ENCODE data around the gene SAXO1. TPM values are rescaled to one million over a fixed set of nuclear protein-coding genes. Genes with fewer than 3 reads are reported as not detected.

SAXO1 gene
- total RNA-seq, 1 donor, result 0.18 TPM

GRCh38 chr9:18890372-18890771 lies 142.6 kb downstream of the SAXO1 start:
- H3K4me3 ChIP-seq (ENCODE audit: low read depth, low read length), result no peak overlapping the region
- DNase-seq (ENCODE audit: low read depth), result peak; percentile 89
- TF ChIP-seq, protein P1, sequence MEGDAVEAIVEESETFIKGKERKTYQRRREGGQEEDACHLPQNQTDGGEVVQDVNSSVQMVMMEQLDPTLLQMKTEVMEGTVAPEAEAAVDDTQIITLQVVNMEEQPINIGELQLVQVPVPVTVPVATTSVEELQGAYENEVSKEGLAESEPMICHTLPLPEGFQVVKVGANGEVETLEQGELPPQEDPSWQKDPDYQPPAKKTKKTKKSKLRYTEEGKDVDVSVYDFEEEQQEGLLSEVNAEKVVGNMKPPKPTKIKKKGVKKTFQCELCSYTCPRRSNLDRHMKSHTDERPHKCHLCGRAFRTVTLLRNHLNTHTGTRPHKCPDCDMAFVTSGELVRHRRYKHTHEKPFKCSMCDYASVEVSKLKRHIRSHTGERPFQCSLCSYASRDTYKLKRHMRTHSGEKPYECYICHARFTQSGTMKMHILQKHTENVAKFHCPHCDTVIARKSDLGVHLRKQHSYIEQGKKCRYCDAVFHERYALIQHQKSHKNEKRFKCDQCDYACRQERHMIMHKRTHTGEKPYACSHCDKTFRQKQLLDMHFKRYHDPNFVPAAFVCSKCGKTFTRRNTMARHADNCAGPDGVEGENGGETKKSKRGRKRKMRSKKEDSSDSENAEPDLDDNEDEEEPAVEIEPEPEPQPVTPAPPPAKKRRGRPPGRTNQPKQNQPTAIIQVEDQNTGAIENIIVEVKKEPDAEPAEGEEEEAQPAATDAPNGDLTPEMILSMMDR (IDR thresholded peaks at IDR 0.05; ENCODE audit: insufficient read depth, low read length), result no peak

- H3K4me3 ChIP-seq (ENCODE audit: low read depth, low read length), result no peak overlapping the region
- no peak for DNase-seq (ENCODE audit: low read depth)
- TF ChIP-seq, protein P1 (IDR thresholded peaks at IDR 0.05; ENCODE audit: insufficient read depth, low read length), result no peak
Measured at GRCh38 chr9:18889550-18889949, 143.5 kb downstream of the SAXO1 start.

DNA sequence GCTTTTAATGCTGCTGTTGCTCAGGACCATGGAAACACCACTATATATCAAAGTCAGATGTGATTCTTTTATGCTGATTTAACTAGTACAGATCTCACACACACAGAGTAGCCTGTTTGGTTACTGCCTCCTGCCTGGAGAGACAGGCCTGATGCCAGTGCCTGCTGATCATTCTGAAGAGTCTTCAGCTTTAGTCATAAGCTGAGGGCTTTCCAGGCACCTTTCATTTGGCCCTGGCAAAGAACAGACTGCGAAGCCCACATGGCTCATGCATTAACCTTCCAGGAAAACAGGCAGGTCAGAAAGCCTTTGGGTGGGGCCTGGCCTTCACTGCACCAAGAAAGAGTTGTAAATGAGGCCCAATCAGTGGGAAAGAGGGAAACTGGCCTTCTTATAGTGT lies 144.7 kb downstream of the SAXO1 start:
- TF ChIP-seq, protein P1 (IDR thresholded peaks at IDR 0.05; ENCODE audit: insufficient read depth, low read length), result no peak
- DNase-seq (ENCODE audit: low read depth), result peak; percentile 88

DNA sequence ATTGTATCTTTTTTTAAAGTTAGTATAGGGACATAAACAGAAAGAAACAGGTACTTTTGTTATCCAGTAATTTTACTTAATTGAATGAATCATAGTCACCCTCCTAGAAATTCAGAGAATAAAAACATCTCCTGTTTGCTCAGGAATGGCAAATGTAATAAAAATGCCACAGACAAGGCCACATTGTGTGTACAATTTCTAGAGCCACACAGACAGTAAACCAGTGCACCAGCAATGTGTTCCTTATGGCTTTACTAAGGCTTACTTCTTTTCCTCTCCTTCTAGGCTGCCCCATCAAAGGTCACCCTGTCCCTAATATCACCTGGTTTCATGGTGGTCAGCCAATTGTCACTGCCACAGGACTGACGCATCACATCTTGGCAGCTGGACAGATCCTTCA lies 145.5 kb downstream of the SAXO1 start:
- no peak for DNase-seq (ENCODE audit: low read depth)
- TF ChIP-seq, protein P1 (IDR thresholded peaks at IDR 0.05; ENCODE audit: insufficient read depth, low read length), result no peak
- H3K4me3 ChIP-seq (ENCODE audit: low read depth, low read length), result no peak overlapping the region

More for the DNA sequence above, 144.7 kb downstream of the SAXO1 start:
- H3K4me3 ChIP-seq (ENCODE audit: low read depth, low read length), result no peak overlapping the region

DNA sequence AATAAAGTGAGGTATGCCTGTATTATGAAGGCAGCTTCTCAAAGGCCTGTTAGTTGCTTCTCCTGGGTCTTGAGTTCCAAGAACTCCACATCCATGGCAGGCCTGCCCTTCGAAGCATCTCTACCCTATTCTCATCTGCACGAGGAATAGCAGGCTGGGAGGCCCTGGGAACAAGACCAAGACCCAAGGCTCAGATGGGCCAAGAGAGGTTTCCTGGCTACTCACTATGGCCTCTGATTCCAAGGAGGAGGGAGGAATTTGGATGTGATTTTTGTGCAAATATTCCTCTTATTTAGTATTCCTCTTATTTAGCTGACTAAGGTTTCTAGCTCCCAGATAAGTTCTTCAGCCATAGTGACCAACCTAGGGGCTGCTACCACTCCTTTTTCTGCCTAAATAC lies 151.3 kb downstream of the SAXO1 start:
- TF ChIP-seq, protein P1 (IDR thresholded peaks at IDR 0.05; ENCODE audit: insufficient read depth, low read length), result no peak
- no peak overlapping the region for H3K4me3 ChIP-seq (ENCODE audit: low read depth, low read length)
- DNase-seq (ENCODE audit: low read depth), result no peak

DNA sequence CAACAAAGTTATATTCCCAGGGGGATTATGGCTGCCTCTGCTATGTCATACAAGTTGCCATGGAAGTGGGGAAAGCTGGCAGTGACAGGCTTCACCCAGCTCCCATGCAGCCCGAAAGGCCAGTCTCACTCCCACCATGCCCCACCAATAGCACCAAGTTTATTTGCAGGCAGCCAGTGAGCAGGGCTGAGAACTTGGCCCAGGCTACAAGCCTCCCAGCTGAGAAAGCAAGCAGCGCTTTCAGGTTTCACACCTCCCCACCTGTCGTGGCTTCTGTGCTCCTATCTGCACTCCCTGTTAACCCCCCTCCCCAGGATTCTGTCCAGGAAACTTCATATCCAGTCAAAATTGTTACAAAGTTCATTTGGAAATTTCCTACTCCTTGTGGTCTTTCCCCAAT lies 155.0 kb downstream of the SAXO1 start:
- H3K4me3 ChIP-seq (ENCODE audit: low read depth, low read length), result no peak overlapping the region
- no peak for DNase-seq (ENCODE audit: low read depth)
- TF ChIP-seq, protein P1 (IDR thresholded peaks at IDR 0.05; ENCODE audit: insufficient read depth, low read length), result no peak

Small RNA genes within 50 kb of the gene (small RNA-seq; reads per million reads assigned to genes)
- gene RNU6-264P, result not detected
- 75.8 reads per million, percentile 97 among the genes with 10 or more reads in this experiment for gene SCARNA8

Other genes with a start within 250 kb of the SAXO1 start
- gene RRAGA, start 16.2 kb upstream of the SAXO1 start, total RNA-seq (ENCODE audit: low replicate concordance), result 48.9 and 62.5 TPM in 2 replicates
- 15.3 and 26.8 TPM in 2 replicates for gene HAUS6, start 69.7 kb upstream of the SAXO1 start, total RNA-seq (ENCODE audit: low replicate concordance)
- 200 and 207 TPM in 2 replicates for gene PLIN2, start 94.3 kb upstream of the SAXO1 start, total RNA-seq (ENCODE audit: low replicate concordance)
- 67.5 and 147 TPM in 2 replicates for gene DENND4C, start 197.5 kb upstream of the SAXO1 start, total RNA-seq (ENCODE audit: low replicate concordance)